Transverse colon (tissue), 3 donors: Measurements from ENCODE around the gene NCKAP5.

Experiments
- CTCF ChIP-seq, 5 experiments: fragments of 200-600 bp in 3 of 5; fragments of 450-650 bp in 2 of 5; sonication (generic) in 3 of 5; IDR thresholded peaks; 1 replicate in 2 of 5; 2 replicates in 3 of 5; pipeline ENCODE4 v1.5.1; 2016 to 2017; ENCODE audit warnings: antibody characterized with exemption in 5 of 5, inconsistent platforms in 3 of 5, mild to moderate bottlenecking in 2 of 5, moderate library complexity in 1 of 5
- POLR2A ChIP-seq: fragments of 450-650 bp; IDR thresholded peaks from one replicate; pipeline ENCODE4 v1.6.1; 2016; ENCODE audit warnings: antibody characterized with exemption, mild to moderate bottlenecking, moderate library complexity

- TF ChIP-seq CTCF (IDR thresholded peaks at IDR 0.05), result no peak
- no peak for TF ChIP-seq POLR2A
Measured at GRCh38 chr2:132813422-132813821, 754.8 kb downstream of the NCKAP5 start.
